Measurements from ENCODE around the gene PIP4K2C. TPM values are rescaled to one million over a fixed set of nuclear protein-coding genes. Genes with fewer than 3 reads are reported as not detected.
"Not testable (repeated sequence)": the region's sequence is repeated elsewhere in the genome, so short reads cannot be mapped to it uniquely, and the experiment has no call there.

PIP4K2C gene
- polyA plus RNA-seq, 1 experiment = 33.1 TPM

DNA sequence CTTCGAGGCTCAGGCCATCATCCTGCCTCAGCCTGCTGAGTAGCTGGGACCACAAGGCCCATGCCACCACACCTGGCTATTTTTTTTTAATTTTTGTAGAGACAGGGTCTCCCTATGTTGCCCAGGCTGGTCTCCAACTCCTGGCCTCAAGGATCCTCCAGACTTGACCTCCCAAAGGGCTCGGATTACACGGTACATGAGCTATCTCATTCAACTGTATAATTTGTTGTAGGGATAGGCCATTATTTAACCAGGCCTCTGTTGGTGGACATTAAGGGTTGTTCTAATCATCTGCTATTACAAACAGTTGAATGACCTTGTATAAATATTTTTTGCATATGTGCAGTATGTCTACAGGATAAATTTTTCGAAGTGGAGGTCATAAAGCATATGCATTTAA lies 32.1 kb upstream of the PIP4K2C start:
- no peak overlapping the region for H3K27ac ChIP-seq (ENCODE audit: low read depth, low read length)
- no peak overlapping the region for H3K4me3 ChIP-seq (ENCODE audit: low read depth, low read length)
- ChIA-PET CTCF (interaction anchor here (1.1 to 1.5 kb wide), 2 partner anchors 12 to 25 kb away, joined by 3 to 4 read pairs; partner anchors contain the start of gene DCTN2), POLR2A (no interaction called here)
- no peak for DNase-seq (ENCODE audit: low read depth, low spot score)
- H3K9me3 ChIP-seq (ENCODE audit: control insufficient read depth, insufficient read depth, low read length) = no peaks in the 10 kb centered on the region
- H3K27me3 ChIP-seq (ENCODE audit: control insufficient read depth, insufficient read depth, low read length) = peaks cover 13% of the 10 kb centered on the region
- TF ChIP-seq, protein P1, sequence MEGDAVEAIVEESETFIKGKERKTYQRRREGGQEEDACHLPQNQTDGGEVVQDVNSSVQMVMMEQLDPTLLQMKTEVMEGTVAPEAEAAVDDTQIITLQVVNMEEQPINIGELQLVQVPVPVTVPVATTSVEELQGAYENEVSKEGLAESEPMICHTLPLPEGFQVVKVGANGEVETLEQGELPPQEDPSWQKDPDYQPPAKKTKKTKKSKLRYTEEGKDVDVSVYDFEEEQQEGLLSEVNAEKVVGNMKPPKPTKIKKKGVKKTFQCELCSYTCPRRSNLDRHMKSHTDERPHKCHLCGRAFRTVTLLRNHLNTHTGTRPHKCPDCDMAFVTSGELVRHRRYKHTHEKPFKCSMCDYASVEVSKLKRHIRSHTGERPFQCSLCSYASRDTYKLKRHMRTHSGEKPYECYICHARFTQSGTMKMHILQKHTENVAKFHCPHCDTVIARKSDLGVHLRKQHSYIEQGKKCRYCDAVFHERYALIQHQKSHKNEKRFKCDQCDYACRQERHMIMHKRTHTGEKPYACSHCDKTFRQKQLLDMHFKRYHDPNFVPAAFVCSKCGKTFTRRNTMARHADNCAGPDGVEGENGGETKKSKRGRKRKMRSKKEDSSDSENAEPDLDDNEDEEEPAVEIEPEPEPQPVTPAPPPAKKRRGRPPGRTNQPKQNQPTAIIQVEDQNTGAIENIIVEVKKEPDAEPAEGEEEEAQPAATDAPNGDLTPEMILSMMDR (IDR thresholded peaks at IDR 0.05; ENCODE audit: low read depth, low read length) = no peak

DNA sequence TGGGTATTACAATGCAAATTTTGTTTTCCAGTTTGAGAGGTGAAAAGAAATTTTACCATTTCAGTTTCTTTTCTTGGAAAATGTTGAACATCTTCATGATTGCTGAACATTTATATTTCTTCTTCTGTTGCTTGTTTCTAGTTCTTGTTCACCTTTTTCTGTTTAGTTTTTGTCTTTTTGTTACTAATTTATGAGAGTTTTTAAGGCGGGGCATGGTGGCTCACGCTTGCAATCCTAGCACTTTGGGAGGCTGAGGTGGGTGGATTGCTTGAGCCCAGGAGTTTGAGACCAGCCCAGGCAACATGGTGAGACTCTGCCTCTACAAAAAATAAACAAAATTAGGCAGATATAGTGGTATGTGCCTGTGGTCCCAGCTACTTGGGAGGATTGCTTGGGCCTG lies 30.5 kb upstream of the PIP4K2C start:
- Histone ChIP-seq H3K27ac (ENCODE audit: low read depth, low read length) (no peak overlapping the region), H3K27me3 (ENCODE audit: control insufficient read depth, insufficient read depth, low read length) (peaks cover 15% of the 10 kb centered on the region), H3K9me3 (ENCODE audit: control insufficient read depth, insufficient read depth, low read length) (no peaks in the 10 kb centered on the region), H3K4me3 (ENCODE audit: low read depth, low read length) (no peak overlapping the region)
- TF ChIP-seq, protein P1 (IDR thresholded peaks at IDR 0.05; ENCODE audit: low read depth, low read length) = no peak
- ChIA-PET POLR2A (no interaction called here), CTCF (no interaction called here)
- no peak for DNase-seq (ENCODE audit: low read depth, low spot score)

DNA sequence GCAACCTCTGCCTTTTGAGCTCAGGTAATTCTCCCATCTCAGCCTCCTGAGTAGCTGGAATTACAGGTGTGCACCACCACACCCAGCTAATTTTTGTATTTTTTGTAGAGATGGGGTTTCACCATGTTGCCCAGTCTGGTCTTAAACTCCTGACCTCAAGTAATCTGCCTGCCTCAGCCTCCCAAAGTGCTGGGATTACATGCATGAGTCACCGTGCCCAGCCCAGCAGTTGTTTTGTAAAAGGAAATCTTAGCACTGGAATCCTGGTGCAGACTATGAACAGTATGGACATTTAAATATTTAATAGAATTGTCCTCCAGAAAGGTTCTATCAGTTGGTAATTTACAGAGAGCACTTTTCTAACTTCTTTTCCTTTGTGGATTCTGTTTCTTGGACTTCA lies 29.9 kb upstream of the PIP4K2C start:
- DNase-seq (ENCODE audit: low read depth, low spot score); CTCF ChIA-PET; H3K27ac ChIP-seq (ENCODE audit: low read depth, low read length); H3K9me3 ChIP-seq (ENCODE audit: control insufficient read depth, insufficient read depth, low read length); H3K4me3 ChIP-seq (ENCODE audit: low read depth, low read length); POLR2A ChIA-PET: not testable (repeated sequence)
- peaks cover 15% of the 10 kb centered on the region for H3K27me3 ChIP-seq (ENCODE audit: control insufficient read depth, insufficient read depth, low read length)

DNA sequence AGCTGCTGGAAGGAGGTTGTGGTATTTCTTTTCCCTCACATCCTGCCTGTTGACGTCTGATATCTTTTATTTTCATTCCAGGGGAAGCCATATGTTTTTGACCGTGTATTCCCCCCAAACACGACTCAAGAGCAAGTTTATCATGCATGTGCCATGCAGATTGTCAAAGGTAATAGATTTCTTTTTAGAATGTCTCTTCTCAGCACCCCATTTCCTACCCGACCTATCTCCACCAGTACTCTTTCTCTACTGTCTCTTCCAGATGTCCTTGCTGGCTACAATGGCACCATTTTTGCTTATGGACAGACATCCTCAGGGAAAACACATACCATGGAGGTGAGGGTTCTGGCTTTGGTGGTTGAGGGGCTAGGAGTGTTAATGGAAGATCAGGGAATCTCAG lies 27.6 kb upstream of the PIP4K2C start:
- H3K27ac ChIP-seq (ENCODE audit: low read depth, low read length) = no peak overlapping the region
- no peak for DNase-seq (ENCODE audit: low read depth, low spot score)
- TF ChIP-seq, protein P1 (IDR thresholded peaks at IDR 0.05; ENCODE audit: low read depth, low read length) = no peak
- ChIA-PET POLR2A (no interaction called here), CTCF (interaction anchor here (1.1 to 2.1 kb wide), 2 partner anchors 8 to 19 kb away, joined by 8 to 11 read pairs; no protein-coding TSS in a partner anchor)
- H3K9me3 ChIP-seq (ENCODE audit: control insufficient read depth, insufficient read depth, low read length) = no peaks in the 10 kb centered on the region
- no peak overlapping the region for H3K4me3 ChIP-seq (ENCODE audit: low read depth, low read length)
- peaks cover 15% of the 10 kb centered on the region for H3K27me3 ChIP-seq (ENCODE audit: control insufficient read depth, insufficient read depth, low read length)

DNA sequence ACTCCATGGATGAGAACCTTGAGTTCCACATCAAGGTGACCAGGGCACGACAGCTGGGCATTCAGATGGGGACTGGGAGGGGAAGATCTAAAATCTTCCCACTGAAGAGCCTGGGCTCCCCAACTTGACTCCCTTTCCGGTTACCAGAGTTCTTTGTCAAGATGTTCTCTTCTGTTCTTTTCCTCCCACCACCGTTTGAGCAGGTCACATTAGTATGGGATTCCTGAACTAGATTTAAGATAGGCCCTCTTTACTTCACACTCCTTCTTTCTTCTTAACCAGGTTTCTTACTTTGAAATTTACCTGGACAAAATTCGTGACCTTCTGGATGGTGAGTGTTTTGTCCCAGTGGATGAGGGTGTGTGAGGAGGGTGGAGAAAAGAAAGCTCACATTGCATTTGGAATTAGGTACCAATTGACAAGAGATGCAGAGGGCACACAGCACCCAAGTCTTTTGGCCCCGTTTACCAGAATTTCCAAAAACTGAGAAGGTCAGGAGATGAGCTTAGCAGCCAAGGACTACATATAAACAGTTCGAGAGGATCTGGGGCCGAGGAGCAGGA lies 26.7 kb upstream of the PIP4K2C start:
- H3K9me3 ChIP-seq (ENCODE audit: control insufficient read depth, insufficient read depth, low read length) = no peaks in the 10 kb centered on the region
- ChIA-PET CTCF (interaction anchor here (2.1 kb wide), 1 partner anchor 19 kb away, joined by 11 read pairs; no protein-coding TSS in a partner anchor), POLR2A (interaction anchor here (0.6 kb wide), 1 partner anchor 12 kb away, joined by 4 read pairs; no protein-coding TSS in a partner anchor)
- TF ChIP-seq, protein P1 (IDR thresholded peaks at IDR 0.05; ENCODE audit: low read depth, low read length) = no peak
- peaks cover 21% of the 10 kb centered on the region for H3K27me3 ChIP-seq (ENCODE audit: control insufficient read depth, insufficient read depth, low read length)
- no peak for DNase-seq (ENCODE audit: low read depth, low spot score)
- no peak overlapping the region for H3K27ac ChIP-seq (ENCODE audit: low read depth, low read length)
- H3K4me3 ChIP-seq (ENCODE audit: low read depth, low read length) = no peak overlapping the region

All from AG04450 (cell line).